Gastrocnemius medialis (tissue), 4 donors: ENCODE measurements around the gene DLAT.

Experiments used
- POLR2A ChIP-seq, 2 donors: fragments of 450-650 bp; IDR thresholded peaks; one replicate each; pipeline ENCODE4 v1.6.1; 2017; ENCODE audit warnings: antibody characterized with exemption in 2 of 2, mild to moderate bottlenecking in 2 of 2, moderate library complexity in 2 of 2
- TF ChIP-seq, protein P1 (sequence below), 5 experiments: fragments of 450-650 bp in 3 of 5; fragments of 200-600 bp in 2 of 5; sonication (generic) in 2 of 5; IDR thresholded peaks in 4 of 5; conservative IDR thresholded peaks in 1 of 5; 1 replicate in 4 of 5; 2 replicates in 1 of 5; pipeline ENCODE4 v1.5.1; 2016 to 2019; ENCODE audit warnings: antibody characterized with exemption in 5 of 5, mild to moderate bottlenecking in 3 of 5, moderate library complexity in 3 of 5

DNA sequence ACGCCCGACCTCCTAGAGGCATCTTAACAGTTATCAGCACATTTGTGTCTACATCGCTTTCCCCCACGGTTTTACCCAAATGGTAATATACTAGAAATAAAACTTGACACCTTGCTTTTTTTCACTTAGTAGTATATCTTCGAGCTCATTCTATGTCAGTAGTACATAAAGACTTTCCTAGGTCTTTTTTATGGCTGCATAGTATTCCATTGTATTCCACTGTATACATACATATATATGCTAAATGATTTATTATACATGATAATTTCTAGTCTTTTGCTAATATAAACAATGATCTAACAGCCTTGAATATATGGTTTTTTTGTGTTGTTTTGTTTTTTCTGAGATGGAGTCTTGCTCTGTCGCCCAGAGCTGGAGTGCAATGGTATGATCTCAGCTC is 34.8 kb upstream of the DLAT start:
- TF ChIP-seq, protein P1, sequence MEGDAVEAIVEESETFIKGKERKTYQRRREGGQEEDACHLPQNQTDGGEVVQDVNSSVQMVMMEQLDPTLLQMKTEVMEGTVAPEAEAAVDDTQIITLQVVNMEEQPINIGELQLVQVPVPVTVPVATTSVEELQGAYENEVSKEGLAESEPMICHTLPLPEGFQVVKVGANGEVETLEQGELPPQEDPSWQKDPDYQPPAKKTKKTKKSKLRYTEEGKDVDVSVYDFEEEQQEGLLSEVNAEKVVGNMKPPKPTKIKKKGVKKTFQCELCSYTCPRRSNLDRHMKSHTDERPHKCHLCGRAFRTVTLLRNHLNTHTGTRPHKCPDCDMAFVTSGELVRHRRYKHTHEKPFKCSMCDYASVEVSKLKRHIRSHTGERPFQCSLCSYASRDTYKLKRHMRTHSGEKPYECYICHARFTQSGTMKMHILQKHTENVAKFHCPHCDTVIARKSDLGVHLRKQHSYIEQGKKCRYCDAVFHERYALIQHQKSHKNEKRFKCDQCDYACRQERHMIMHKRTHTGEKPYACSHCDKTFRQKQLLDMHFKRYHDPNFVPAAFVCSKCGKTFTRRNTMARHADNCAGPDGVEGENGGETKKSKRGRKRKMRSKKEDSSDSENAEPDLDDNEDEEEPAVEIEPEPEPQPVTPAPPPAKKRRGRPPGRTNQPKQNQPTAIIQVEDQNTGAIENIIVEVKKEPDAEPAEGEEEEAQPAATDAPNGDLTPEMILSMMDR (IDR thresholded peaks at IDR 0.05 in 4 of 5, conservative IDR thresholded peaks at IDR 0.05 in 1 of 5): no peak
- TF ChIP-seq POLR2A (IDR thresholded peaks at IDR 0.05): no peak
